ENCODE results near the gene NOTCH3.
A peak's percentile ranks its signal among the peaks of the same experiment; 100 is the strongest.

The NOTCH3 gene

DNA sequence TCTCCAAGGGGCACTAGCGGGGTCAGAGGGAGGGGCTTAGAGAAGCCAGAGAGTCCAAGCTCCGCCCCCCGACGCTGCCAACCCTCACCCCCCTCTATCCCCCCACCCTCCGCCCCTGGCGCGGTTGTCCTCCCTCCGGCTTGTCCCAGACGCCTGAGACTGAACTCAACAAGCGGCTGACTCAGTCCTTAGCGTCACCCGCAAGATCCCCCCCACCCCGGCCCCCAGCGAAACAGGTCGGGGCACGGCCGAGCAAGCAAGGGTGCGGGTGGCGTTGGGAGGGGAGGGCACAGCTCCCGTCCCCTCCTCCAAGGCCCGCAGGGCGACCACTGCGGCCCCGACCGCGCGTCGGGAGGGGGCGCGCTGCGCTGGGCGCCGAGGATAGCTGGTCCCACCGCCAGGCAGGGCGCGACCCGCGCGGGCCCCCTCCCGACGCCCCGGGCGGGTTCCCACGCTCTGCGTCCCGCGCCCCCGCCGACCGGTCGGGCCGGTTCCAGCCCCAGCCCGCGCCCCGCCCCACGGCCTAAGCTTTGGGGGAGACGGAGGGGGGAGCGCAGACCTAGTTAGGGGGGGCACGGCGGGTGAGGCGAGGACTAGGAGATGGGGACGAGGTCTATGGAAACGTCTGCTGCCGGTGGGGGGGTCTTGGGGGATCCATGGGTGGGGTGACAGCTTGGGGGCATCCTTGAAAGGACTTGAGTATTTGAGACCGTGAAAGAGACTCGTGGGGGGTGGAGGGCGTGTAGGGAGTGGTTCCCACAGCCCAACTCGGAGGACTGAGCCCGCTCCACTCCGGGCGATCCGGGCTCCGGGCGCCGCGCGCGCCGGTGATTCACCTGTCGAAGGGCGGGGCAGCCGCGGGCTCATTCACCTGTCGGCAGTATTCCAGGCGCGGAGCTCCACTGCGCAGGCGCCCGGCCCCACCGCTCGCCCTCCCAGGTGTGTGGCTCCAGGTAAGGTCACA is 5.1 kb downstream of the NOTCH3 start:
- no peak for DNase-seq

DNA sequence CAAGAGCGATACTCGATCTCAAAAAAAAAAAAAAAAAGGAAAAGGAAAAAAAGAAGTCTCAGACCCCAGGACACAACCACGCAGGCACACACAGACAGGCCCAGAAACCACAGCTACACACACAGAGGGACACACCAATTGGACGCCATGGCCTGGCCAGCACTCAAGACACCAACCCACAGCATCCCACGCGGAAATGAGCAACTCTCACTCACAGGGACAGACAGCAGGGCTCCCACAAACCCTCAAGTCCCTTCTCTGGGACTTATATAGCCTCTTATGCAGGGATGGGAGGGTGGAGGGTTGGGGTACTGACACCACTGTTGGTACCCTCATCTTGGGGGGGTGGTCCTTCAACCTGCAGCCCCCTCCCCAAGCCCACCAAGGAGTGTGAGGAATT is 5.9 kb downstream of the NOTCH3 start:
- no peak for DNase-seq

DNA sequence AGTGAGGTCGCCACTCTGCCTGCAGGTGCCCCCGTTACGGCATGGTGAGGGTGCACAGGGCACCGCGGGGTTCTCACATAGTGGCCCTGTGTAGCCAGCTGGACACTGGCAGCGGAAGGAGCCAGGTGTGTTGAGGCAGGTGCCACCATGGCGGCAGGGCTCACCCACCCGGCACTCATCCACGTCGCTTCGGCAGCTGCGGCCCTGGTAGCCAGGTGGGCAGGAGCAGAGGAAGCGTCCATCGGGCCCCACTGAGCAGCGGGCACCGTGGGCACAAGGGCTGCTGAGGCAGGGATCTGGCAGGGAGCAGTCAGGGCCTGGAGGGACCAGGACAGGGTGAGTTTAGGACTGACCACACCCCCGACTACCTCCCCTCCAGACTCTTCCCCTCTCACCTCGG is 8.8 kb downstream of the NOTCH3 start:
- DNase-seq, result no peak

DNA sequence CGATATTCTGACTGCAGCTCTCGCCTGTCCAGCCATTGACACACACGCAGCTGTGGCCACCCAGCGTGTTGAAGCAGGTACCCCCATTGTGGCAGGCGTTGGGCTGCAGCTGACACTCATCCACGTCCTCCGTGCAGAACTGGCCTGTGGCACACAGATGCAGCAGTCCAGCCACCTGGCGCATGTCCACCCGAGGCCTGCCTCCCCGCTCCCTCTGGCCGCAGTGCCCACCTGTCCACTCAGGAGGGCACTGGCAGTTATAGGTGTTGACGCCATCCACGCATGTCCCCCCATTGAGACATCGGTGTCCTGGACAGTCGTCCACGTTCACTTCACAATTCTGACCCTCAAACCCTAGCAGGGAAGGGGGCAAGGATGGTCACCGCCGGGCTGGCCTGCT is 9.3 kb downstream of the NOTCH3 start:
- no peak for DNase-seq

DNA sequence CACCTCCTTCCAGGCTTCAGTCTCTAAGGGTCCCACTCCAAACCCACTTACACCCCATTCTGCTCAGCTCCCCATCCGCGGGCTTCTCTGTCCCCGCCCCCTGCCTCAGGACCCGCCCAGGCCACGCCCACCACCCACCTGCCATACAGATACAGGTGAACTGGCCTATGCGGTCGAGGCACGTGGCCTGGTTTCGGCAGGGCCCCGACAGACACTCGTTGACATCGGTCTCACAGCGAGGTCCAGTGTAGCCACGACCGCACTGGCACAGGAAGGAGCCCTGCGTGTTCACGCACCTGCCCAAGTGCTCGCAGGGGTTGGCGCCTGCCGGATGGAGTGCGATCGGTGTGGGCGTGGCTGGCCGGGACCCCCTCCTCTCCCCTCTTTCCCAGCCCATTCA is 11.9 kb downstream of the NOTCH3 start:
- DNase-seq, result no peak

DNA sequence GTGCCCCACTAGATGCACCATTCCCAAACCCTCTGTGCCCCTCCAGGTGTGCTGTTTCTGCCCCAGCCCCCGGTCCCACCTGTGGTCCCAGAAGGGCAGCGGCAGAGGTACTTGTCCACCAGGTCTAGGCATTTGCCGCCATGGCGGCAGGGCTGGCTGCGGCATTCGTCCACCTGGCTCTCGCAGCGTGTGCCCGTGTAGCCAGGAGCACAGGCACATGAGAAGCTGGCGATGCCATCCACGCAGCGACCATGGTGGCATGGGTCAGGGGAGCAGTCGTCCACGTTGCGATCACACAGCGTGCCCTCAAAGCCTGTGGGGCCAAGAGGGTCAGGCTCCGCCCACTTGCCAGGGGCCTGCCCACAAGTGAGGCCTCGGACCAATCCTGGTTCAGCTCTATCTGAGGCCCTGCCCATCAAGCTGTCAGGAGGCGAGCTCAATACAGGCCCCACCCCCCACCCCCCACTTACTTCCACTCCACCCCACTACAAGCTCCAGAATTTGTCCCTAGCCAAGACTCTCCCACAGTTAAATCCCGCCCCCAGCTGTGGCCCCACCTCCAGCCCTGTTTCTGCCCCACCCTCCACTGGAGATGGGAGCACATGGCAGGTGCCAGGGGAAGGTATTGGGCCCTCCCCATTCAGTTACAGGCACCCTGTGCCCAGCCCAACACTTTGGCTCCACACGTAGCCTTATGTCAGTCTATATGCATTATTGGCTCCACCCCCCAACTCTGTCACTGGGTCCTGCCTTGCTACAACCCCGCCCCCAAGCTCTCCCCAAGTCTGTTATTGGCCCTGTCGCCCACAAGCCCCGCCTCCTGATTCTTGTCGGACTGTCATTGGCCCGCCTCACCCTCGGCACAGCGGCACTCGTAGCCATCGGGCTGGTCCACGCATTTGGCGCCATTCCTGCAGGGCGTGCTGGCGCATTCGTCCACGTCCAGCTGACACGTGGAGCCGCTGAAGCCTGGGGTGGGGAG is 13.5 kb downstream of the NOTCH3 start:
- no peak for DNase-seq

DNA sequence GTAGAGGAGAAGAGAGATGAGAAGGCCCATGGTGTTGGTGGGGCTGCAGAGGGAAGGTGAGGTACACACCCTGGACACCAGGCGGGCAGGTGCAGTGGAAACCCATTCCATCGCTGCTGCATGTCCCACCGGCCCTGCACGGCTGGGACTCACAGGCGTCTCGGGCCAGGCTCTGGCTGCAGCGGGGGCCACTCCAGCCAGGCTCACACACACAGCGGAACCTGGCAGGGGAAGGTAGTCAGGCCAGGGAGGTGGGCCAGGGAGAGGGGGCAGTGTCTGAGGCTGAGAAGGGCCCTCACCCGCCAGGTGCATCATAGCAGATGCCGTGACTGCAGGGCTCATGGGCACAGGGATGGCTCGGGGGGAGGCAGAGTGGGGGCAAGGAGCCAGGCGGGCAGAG is 15.6 kb downstream of the NOTCH3 start:
- DNase-seq, result no peak

DNA sequence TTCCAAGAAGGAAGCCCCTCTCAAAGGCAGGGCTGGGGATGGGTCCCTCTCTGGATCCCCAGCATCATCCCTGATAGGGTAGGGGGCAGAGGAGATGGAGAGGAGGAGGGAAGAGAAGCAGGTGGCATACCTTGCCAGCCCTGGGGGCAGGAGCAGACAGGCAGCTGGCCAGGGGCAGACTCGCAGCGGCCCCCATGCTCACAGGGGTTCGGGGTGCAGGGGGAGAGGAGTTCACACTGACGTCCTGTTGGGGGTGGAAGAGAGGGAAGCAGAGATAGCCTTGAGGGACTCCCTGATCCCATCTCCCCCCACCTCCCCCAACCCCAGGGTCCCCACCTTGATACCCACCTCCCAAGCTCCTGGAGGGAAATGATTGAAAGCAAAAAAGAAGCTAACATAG is 16.0 kb downstream of the NOTCH3 start:
- no peak for DNase-seq

DNA sequence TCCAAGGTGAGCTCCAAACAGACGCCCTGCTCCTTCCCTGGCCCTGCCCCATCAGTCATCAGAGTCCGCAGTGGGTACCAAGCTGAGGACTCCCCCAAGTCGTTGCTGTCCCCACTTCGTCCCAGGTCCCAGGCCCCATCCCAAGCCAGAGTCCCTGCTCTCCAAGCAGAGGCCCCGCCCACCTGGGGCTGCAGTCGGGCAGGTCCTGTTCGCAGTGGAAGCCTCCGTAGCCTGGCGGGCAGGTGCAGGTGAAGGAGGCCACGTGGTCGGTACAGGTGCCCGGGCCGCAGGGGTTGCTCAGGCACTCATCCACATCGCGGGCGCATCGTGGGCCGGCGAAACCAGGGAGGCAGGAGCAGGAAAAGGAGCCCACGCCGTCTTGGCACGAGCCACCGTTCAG is 19.4 kb downstream of the NOTCH3 start:
- DNase-seq, result no peak

DNA sequence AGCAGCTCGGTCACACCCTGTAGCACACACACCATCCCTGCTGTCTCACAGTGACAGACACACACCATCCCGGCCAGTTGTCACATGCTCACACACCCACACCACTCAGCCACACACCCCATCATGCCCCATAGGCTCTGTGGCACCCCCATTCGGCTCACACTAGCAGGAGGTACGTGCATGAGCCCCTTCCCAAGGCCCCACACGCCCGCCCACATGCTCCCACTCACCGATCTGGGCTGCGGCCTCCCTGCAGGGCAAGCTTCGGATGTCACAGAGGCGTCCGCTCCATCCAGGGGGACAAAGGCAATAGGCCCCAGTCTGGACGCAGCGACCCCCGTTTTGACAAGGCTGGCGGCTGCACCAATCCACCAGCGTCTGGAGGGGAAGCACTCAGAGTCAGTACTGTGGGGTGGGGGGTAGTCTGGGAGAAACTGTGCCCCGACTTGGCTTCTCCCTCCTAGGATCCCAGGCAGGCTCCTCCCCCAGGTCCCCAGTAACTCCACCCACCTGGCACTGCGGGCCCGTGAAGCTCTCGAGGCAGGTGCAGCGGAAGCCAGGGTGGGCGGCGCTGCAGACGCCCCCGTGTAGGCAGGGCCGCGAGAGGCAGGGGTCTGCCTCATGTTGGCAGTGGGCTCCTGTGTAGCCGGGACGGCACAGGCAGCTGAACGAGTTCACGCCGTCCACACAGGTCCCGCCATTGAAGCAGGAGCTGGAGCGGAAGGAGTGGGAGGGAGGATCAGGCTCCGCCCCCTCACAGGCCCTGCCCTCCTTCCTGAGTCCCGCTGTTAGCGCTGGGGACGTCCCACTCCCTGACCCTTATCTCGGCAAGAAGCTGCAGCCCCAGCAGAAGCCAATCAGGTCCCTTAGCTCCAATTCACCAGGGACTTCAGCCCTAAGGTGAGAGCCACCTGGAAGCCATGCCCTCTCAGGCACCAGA is 20.1 kb downstream of the NOTCH3 start:
- no peak for DNase-seq

DNA sequence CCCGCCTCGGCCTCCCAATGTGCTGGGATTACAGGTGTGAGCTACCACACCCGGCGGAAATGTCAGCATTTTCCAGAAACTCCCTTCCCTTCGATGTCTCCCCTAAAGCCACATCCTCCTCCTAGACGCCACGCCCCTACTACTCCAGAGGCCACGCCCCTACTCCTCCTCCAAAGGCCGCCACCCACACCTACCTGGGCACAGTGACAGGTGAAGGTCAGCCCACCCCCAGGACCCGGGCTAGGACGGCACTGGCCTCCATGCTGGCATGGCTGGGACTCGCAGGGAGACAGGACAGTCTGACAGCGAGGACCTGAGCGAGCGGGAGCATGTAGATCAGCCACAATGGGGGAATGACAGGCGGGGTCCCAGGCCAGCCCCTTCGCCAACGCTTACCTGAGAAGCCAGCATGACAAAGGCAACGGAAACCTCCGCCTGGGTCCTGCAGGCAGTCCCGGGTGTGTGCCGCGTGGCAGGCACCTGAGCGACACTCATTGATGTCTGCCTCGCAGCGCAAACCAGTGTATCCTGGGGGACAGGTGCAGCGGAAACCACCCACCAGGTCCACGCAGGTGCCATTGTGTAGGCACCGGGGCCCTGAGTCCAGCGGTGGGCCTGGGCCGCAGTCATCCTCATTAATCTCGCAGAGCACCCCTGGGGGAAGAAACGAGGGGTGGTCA is 22.0 kb downstream of the NOTCH3 start:
- no peak for DNase-seq

DNA sequence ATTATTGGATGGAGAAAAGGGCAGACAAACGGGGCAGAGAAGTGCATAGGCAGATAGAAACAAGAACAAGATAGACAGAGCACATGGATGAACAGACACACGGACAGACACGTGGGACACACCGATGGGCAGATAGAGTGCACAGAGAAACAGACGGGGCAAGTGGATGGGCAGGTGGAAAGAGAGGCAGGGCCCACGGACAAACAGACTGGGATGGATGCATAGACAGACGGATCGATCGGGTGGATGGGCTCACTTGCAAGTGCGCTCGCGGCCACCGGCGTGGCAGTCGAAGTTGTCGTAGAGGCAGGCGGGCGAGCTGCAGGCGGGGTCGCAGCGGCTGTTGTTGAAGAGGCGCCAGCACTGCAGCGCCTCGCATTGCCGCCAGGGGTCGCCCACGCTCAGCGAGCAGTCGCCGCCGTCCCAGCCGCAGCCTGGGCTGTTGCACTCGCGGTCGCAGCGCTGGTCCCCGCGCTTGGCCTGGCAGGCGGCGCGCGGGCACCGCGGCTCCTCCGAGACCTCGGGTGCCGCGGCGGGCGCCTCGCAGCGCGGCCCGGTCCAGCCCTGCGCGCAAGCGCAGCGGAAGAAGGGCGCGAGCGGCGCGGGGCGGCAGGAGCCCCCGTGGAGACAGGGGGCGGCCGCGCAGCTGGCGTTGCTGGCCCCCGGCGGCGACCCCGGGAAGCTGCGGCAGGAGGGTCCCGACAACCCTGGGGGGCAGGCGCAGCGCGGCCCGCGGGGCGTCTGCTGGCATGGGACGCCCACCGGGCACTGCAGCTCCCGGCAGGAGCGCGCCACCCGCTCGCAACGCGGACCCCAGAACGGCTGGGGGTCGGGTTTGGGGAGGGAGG is 23.3 kb downstream of the NOTCH3 start:
- no peak for DNase-seq

DNA sequence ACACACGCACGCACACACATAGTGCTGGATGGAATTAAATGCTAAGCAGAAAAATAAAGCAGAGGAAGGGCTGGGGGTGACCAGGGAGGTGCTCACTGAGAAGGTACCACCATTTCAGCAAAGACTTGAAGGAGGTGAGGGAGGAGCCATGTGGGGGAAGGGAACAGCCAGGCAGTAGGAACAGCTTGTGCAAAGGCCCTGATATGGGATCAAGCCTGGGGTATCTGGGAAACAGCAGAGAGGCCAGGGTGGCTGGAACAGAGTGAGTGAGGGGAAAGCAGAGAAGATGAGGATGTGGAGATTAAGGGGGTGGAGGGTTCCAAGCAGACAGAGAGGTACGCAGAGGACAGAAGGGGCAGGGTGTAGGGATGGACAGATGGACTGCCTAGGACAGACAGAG is 25.2 kb downstream of the NOTCH3 start:
- DNase-seq, result no peak

DNA sequence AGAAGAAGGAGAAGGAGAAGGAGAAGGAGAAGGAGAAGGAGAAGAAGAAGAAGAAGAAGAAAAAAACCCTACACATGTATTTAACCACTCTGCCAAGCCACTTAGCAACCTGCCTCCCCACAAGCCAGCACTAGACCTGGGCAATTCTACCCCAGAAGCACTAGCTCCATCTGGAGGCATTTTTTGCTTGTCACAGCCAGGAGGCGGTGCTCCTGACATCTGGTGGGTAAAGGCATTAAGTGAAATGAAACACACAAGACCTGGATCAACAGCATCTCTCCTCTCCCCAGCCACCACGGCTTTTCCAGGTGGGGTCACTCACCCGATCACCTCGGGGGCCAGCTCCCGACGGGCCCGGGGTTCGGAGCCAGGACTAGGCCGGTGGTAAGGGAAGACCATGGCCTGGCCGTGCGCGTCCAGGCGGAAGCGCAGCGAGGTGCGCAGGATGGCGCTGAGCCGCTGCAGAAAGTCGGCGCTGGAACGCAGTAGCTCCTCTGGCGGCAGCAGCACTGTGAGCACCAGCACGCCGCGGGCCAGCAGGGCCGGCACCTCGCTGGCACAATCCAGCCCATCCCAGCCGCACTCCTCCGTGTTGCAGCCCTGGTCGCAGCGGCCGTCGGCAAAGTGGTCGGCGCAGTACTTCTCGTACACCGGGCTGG is 26.9 kb downstream of the NOTCH3 start:
- DNase-seq, result peak in 1 of 2 experiments; percentile 36

DNA sequence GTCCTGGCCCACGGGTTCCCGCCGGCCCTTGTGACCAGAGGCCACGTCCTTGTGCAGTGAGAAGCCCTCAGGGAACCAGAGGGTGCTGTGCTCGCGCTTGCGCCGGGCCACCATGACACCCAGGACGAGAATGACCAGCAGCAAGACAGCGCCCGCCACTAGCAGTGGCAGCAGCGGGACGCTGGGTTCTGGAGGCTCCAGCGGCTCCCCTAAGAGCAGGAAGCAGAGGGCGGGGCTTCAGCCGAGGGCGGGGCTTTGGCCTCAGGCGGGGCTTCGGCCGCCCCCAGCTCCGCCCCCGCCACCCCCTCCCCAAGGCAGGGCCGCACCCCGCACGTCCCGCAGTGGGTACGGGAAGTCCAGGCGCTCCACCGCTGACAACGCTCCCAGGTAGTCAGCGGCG is 30.4 kb downstream of the NOTCH3 start:
- no peak for DNase-seq

DNA sequence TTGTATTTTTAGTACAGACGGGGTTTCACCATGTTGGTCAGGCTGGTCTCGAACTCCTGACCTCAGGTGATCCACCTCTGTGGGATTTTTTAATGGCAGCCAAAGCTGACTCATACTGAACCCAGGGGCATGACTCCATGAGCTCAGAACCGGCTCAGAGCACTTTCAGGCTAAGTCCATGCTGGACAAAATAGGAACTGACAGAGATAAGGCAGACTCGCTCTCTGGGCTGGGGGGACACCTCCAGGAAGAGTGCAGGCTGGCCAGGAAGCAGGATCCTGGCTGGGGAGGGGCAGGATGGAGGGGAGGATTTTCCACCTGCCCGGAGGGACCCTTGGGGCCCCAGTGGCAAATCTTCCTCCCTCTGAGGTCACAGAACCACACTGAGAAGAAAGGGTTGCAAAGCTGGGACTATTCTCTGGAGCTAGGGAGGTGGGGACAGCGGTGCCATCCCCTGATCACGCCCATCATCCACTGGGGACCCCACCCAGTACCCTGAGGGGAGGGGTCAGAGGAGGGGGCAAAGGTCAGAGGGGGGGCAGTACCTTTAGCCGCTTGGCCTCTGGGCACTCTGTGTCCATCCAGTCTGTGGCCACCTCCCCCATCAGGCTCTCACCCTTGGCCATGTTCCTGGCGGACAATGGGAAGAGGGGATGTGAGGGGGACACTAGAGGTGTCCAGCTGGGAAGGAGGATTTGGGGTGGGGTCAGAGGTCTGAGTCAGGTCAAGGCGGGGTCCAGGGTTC is 31.1 kb downstream of the NOTCH3 start:
- no peak for DNase-seq

DNA sequence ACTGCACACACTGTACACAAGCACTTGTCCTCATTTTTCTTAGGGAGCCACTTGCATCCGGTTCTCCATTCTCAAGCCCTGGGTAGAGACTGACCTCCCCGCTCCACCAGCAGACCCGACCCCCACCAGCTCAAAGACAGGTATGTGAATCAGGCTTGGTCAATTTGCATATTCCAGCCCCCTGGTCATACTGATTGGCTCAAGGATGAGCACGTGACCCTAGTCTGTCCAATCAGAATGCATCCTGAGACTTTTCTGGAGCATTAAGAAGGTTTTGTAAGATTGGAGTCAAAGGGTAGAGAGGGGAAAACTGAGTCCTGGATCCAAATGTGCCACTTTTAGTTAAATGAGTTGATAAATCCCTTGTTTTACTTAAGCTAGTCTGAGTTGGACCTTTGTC is 34.1 kb downstream of the NOTCH3 start:
- no peak for DNase-seq

DNA sequence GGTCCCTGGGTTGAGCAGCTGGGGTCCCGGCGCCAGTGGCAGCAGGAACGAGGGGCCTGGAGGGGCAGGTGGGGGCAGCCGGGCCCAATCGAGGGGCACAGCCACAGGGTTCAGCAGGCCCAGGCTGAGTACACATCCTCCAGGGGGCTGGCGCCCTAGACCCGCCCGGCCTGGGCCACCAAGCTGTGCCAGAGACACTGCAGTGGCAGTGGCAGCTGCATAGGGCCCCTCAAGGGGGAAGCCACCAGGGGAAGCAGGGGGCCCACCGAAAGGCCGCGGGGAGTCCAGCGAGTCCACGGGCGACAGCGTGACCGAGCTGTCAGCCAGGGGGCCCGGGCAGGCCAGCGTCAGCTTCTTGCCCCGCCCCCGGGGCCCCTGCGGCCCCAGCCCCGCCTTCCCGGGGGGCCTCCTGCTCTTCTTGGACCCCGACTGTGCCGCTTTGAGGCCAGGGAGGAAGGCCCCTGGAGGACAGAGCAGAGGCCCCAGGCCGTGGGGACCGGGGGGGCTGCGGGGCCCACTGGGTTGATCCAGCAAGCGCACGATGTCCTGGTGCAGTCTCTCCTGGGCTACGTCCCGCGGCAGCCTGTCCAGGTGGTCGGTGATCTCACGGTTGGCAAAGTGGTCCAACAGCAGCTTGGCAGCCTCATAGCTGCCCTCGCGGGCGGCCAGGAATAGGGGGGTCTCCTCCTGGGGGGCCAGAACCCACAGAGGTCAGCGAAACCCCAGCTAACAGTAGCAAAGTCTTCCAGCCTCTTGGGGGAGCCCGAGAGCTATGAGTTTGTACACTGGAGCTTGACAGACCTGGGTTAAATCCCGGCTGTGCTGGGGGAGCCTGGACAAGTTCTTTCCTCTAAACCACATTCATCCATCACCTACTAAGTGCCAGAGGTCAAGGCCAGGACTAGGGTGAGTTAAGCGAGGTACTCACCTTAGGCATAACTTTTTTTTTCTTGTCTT is 39.5 kb downstream of the NOTCH3 start:
- peak; percentile 28 to 29 for DNase-seq

Measured in AML-193 (cell line).